CD1c-positive myeloid dendritic cell (primary cell): ENCODE data around the gene KCNQ1.

Source experiments
- DNase-seq: peaks from one replicate; pipeline ENCODE4 v3.0.0-alpha.2; 2016; ENCODE audit errors: extremely low spot score

The KCNQ1 gene

DNA sequence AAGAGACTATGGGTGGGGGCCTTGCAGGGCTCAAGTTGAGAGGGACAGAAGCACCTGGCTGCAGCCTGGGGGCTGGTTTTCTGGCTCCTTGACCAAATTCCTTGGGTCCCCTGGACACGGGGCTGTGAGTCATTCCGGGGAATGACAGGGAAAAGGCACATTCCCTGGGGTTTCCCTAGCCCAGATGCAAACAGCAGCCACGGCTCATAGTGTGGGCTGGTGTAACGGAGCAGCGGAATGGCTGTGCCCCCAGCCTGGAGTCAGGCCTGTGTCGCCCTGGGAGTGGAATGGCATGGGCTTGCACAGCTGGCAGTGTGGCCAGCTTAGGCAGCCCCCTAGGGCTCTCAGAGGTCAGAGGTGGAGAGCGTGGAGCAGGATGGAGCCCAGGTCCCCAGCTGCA is 332.6 kb downstream of the KCNQ1 start:
- no peak for DNase-seq

DNA sequence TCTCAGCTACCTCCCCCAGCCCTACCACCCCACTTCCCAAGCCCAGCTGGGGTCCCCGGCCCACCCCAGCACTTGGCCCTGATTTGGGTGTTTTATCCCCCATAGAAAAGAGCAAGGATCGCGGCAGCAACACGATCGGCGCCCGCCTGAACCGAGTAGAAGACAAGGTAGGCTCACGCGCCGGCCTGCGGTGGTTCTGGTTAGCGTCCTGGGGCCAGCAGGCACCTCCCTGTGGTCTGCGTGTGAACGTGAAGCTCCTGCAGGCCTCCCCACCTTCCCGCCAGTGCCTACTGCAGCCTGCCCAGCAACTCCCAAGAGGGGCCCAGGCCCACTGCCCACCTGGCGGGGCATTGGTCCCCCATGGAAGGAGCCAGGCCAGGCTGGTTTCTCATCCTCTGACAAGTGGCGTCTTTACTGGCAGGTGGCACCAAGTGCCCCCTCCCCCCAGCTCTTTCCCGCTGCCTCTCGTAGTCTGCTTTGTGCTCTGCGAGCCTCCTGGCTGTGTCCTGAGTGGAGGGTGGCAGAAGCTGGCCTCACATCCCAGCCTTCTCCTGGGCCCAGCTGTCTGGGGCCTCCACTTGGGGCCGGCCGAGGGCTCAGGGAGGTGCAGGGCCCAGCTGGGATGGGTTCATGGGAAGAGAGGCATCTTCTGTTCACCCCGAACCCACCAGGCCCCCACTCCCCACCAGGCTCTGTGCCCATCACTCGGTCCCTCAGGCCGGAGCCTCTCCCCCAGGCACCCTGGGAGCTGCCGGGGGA is 333.2 kb downstream of the KCNQ1 start:
- no peak for DNase-seq

DNA sequence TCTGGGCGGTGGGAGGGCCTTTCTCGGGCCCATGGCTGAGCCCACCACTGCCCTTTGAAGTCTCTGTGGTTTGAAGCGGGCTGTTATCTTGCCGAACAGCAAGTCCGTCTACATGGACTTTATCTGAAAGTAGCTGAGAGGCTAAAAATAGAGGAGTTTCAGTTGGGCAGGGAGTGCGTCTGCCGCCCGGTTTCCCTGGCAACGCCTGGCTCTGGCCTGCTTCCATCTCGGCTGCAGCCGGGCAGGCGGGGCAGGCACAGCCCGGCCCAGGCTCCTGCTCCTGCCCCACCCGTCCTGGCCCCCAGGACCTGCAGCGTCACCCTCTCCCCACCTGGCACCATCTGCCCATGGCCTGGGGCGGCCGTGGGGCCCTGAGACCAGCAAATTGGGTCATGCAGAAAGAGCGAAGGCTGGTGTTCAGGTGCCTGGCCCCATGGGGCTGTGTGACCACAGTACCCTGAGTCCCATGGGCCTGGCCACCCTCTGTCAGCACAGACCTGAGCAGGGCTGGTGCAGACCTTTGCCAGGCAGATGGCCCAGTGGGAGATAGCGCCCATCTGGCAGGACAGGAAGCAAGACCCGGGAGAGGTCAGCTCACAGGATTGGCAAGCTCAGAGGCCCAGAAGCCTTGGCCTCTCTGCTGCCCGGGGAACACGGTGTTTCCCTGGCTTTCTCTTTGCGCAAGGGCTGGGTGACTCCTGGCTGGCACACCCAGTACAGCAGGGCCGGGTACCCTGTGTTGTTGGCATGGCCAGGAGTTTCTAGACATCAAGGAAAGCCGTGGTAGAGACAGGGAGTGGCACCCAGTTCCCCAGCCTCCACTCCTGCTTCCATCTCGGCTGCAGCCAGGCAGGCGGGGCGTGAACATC is 334.1 kb downstream of the KCNQ1 start:
- DNase-seq, result no peak

DNA sequence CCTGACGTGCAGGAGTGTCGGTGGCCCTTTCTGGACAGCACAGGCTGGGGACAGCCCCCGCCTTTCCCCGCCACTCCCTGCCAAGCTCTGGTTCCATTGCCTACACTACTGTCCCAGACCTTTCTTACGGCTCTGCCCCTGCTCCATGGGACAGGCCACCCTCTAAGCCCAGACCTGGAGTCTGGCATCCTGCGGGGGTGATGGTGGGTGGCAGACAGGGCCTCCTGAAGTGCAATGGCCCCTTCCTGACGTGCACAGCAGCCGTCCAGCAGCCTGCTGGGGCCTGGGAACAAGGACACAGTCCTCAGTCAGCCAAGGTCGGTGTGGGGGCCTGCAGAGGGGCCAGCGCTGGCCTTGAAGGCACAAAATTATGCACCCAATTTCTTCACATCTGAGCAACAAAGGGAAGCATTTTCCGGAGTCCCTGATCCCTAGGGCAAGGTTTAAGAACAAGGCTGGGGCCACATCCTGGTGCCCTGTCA is 334.7 kb downstream of the KCNQ1 start:
- DNase-seq, result no peak

DNA sequence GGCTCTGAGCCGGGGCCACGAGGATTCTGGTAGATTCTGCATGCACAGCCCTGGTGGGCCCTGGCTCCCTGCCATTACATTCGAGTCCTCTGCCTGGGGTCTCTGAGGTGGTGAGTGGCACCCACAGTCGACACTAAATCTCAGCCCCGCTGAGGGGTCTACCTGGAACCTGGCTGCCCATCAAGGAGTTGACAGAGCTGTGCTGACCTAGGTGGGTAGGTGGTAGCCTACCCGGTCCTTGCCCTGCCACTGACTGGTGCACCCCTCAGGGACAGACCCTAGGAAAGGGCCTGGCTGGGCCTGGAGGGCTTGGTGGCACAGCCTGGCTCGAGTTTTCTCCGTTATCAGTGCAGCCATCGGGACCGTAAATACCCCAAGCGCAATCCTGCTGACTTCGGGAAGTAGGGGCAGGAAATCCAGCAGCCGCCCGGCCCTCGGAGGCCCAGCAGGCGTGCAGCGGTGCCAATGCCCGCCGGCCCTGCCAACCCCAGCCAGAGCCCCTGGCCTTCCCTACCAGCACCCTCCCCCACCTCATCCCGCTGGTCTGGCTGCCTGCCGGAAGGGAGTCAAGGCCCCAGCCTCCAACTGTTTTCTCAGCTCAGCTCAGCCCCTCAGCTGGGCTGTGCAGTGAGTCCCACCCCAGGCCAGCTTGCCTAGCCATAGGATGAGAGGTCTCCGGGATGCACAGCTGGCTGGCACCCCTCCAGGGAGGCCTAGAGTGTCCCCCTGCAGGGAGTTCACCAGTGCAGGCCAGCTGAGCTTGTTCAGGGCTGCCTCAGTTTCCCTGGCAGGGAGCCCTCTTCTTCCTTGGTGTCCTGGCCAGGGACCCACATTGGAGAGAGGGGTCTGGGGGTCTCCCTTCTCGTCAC is 335.4 kb downstream of the KCNQ1 start:
- DNase-seq, result no peak

DNA sequence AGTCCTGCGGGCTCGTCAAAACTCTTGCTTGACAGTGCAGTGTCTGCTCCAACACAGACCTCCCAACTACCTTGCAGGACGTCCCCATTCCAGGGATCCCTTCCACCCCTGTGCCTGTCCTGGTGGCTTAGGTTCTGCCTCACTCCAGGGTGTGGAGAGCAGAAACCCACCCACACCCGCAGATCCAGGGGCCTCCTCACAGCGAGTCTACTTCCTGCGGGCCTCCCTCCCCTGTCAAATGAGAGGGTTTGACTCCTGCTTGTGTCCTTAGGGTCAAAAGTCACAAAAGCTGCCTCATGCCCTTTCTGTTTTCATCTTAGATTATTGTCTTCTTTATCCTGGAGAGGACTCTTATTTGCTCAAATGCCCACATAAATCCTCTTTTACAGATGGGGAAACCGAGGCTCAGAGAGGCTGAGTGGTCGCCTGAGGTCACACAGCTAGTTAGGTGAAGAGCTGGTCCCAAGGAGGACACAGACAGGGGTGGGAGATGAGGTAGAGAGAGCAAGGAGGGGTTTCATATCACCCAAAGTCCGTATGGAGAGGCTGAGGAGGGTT is 336.1 kb downstream of the KCNQ1 start:
- DNase-seq, result no peak

DNA sequence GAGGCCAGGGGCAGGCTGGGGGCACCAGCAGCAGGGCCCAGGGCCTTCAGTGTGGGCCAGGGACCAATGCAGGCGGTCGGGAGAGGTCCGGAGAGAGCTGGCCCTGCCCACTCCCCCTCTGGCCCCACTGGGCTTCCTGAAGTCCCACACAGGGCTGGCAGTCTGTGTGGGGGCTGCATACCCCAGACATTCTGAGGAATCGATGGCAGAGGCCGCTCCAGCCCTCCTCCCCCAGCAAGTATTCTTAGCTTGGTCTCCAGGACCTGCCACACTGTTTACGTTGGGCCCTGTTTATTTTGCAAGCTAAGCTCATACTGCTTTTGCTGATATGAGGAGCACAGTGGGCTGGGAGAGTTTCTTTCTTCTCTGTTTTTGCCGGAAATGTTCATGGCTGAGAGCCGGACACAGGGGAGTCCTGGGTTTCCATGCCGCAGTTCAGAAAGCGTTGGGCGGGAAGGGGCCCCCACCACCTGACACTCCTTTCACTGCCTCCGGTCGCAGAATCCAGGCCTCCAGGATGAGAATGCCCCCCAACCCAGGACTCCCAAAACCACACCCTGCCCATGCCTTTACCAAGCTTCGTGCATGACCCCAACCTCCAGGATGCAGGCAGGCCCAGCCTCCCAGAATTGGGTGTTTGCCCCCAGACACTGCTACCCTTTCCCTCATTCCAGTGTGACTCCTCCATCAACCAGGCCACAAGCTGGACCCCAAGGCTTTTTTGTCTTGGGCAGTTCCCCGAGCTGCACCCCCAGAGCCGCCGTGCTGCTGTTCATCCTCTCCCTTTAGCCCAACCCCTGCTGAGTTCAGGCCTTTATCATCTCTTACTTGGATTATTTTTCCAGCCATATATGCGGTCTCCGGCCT is 336.8 kb downstream of the KCNQ1 start:
- no peak for DNase-seq

DNA sequence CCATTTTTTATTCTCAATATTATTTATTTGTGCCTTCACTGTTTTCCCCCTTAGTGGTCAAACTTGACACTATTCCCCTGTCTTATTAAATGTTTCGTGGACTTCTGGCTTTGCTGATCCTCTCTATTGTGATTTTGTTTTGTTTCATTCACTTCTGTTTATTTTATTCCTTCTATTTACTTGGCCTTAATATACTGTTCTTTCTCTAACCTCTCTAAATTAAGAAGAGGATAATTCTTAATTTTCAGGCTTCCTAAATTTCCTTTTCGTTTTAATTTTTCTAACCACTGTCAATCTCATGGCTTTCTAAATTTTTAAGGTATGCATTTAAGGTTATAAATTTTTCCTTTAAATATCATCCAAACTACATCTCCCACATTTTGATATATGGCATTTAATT is 338.0 kb downstream of the KCNQ1 start:
- no peak for DNase-seq

DNA sequence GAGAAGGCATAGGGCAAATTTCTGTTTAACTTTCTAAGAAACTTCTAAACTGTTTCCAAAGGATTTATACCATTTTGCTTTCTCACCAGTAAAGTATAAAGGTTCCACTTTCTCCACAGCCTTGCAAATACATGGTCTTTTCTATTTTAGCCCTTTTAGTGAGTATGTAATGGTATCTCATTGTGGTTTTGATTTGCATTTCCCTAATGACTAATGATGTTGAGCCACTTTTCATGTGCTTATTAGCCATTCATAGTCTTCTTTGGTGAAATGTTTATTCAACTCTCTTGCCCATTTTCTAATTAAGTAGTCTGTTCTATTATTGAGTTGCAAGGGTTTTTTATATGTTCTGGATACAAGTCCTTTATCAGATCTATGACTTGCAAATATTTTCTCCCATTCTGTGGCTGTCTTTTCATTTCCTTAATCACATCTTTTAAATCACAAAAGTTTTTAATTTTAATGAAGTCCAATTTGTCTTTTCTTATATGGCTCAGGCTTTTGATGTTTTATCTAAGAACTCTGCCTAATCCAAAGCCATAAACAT is 338.8 kb downstream of the KCNQ1 start:
- DNase-seq, result peak; percentile 5

DNA sequence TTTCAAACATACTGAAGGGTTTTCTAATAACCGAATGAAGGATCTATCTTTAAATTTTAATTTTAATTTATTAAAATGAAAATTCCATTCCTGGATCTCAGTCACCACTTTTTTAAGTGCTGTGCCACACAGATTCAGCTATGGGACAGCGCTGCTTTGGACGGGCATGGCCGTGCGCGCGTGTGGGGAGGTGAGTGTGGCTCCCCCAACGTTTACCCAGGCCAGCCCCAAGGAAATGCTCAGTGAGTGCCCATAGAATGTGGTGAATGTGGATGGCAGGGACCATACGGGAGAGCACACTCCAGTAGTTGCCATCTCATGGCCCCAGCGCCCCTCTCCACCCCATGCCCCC is 343.0 kb downstream of the KCNQ1 start:
- DNase-seq, result no peak

DNA sequence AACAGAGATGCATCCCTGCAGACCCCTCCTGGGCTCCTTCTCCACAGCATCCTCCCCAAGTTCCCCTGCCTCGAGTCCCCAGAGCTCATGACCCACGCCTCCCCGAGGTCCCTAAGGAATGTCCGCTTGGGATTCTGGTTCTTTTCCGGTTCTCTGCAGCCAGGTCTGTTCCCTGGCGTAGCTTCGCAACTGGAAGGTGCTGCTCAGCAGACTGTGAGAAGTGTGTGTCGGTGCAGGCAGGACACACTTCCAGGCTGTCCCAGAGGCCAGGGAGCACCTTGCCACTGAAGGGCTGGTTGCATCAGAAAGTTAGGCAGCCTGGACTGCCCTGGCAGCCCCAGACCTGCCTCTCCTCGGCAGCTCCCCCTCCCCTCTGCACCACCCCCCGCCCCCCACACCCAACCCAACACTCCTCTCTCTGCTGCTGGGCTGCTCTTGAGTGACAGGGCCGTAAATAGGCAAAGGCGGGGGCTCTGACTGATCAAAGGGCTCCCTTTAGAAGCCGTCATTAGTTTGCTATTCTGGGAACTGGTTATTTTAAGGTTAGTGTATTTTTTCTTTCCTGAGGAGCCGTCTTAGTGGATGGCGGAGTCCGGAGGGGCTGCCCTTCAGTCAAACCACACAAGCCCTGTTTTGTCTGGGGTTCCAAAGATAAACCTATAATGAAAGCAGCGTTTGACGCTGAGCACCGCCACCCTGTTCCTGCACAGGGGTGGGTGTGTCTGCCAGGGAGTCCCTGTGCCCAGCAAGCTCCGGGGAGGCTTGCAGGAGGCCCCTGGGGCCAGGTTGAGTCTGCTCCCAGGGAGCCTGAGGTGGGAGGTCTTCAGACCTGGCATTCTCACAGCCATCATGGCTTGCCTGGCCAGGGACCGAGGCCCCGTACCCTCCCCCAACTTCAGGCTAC is 343.6 kb downstream of the KCNQ1 start:
- no peak for DNase-seq

DNA sequence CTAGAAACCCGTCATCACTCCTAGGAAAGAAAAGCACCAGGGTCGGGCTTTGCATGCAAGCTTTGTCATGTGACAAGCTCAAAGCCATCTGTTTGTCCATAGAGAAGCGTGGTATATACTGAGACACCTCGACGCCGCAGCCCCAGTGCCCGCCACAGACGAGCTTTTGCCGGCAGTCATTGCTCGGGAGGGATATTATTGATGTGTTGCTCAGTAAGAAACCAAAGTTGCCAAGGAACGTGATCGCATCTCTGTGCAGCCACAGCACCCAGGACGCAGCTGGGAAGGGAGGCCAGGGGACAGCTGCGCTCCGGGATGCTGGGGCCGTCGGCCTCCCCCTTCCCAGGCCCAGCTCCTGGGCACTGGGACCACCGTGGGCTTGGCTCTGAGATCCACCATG is 344.5 kb downstream of the KCNQ1 start:
- DNase-seq, result no peak

DNA sequence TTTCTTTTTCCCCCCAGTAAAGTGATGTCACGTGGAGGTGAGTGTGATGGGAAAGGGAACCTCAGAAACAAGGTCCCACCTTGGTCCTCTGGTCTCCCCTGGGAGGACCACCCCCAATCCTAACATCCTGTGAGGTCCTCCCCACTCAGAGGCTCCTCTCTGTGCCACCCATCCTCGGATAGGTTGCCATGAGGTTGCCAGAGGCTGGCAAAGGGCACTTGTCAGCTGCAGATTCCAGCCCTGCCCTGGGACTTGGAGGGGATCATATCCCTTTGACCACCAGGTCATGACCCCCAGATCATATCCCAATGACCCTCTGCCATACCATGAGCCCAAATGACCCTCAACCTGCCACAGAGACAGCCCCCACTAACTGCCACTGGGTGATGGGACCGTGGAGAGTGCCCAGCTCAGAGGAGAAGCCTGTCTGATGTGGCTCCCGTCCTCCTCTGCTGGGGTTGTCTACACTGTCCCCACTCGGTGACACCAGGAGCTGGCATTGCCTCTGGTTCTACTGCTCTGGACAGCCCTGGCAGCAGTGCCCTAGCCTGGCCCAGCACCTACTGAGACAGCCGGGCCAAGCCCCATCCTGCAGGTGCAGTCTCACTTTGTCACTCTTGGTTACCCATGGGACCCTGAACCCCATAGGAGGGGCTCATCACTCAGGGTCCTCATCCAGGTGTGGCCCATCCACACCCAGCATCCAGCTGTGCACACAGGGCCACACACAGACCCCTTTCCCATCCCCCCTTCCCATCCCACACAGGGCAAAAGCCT is 345.2 kb downstream of the KCNQ1 start:
- DNase-seq, result no peak

DNA sequence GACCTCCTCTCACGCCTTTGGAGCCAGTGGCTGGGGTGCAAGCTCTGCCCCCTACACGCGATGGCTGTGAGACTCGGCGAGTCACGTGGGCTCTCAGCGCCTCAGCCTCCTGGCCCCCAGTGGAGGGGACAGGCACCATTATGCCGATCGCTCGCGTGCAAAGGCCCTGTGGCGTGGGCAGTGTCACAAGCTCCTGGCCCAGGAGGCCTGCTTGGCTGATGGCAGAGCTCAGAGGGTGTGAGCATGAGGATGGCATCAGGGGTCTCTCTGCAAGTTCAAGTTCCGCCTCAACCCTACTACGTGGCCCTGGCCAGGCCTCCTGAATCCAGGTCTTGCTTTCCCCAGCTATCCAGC is 345.7 kb downstream of the KCNQ1 start:
- no peak for DNase-seq

DNA sequence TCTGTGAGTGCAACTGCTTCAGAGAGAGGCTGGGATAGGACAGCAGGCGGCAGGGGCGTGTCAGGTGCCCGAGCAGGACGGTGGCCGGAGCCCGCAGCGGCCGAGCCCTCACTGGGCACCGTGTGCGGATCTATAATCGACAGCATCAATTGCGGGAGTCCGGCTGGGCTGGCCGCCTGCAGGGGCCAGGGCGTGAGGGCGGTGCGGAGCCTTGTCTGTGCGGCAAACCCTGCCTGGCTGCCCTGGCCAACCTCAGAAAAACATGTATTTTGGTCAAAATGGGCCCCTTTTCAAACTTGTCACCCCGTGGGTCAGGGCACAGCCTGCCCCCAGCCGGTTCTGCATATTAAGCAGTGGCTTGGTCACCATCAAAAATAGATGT is 346.3 kb downstream of the KCNQ1 start:
- DNase-seq, result no peak

DNA sequence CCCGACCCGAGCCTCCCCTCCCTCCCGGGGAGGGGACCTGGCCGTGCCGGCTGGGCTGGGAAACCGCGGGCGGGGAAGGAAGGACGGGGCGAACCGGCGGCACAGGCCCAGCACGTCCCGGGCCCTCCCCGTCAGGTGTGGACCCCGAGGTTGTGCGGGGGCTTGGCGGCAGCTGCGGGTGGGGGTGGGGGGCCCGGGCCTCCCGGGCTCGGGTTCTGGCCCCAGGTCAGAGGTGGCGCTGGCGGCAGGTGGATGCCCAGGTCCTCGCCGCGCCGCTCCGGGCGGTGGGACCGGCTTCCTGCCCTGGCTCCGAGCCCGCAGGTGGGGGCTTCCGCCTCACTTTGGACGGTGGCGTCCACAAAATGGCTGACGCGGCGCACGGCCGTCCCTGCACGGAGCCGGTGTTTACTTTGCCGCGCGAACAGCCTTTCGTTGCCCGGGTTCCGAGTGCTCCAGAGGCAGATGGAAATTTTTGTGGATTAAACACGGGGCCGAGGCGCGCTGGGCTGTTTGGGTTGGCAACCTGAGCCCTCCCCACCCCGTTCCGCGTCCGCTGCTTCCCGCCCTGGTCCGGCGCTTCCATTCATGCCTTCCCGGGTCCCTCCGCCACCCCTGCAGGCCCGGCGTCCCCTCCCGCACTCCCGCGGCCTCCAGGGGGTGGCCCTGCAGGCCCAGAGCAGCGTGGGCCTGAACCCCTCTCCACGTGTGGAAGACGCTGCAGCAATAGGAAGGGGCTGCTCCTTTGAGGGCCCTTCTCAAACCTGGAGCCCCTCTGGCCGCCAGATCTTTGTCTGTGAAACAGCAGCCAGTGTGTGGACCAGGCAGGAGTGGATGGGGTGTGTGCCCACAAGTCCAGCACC is 346.9 kb downstream of the KCNQ1 start:
- DNase-seq, result no peak

DNA sequence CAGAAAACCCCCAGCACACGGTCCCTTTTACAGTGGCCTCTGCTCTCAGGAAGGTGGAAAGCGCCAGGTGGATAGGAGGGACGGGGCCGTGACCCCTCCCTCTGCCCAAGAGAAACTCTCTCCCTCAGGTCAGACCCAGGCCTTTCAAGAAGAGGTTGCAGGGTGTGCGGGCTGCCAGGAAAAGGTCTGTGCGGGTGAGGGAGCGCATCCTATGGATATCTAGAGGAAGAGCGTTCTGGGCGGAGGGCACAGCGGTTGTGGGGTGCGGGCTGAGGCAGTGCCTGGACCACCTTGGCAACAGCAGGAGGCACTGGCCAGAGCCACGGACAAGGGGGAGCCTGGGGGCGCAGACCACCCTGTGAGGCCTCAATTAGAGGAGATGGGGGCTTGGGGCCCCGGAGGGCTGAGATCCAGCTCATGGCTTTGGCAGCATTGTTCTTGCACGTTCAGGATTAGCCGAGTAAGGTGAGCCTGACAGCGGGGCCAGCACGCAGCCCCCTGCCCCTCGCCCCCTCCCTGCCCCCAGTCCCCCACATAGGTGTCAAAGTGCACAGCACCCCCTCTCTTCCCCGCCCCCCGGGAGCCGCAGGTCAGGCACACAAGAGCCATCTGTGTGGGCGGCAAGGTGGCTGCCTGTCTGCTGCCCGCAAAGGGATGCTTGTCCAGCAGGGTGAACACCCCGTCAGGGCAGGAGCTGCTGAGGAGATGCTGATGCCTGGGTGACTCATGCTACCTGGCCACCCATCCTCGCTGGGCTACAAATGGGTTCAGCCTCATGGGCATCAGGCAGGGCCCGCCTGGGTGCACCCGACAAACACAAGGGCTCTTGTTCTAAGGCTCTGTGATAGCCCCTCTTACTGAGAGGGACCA is 347.8 kb downstream of the KCNQ1 start:
- no peak for DNase-seq
